ENCODE measurements around the gene CCDC91.

- TF ChIP-seq CTCF (IDR thresholded peaks at IDR 0.05) (no peak), POLR2A (IDR thresholded peaks at IDR 0.05) (no peak)
Measured at GRCh38 chr12:28144059-28144458, 46.2 kb upstream of the CCDC91 start.
